Loucy (cell line): Measurements from ENCODE around the gene NADK.

Experiments used
- H2AFZ ChIP-seq: fragments of 200-600 bp; sonication (generic); 2 replicates; pipeline ENCODE4 v1.6.0; 2016; ENCODE audit warnings: antibody characterized with exemption, mild to moderate bottlenecking, low read length, moderate library complexity
- H3F3A ChIP-seq: fragments of 200-600 bp; 2 replicates; pipeline ENCODE4 v1.6.0; 2016; ENCODE audit warnings: antibody characterized with exemption, low read depth, mild to moderate bottlenecking
- H3K27me3 ChIP-seq: fragments of 200-600 bp; sonication (generic); 2 replicates; pipeline ENCODE4 v1.6.1; 2014; ENCODE audit warnings: low read length, mild to moderate bottlenecking; ENCODE audit not compliant: insufficient read depth, poor library complexity, severe bottlenecking
- H3K36me3 ChIP-seq: fragments of 200-600 bp; sonication (generic); 2 replicates; pipeline ENCODE4 v1.6.1; 2016; ENCODE audit warnings: low read length; ENCODE audit not compliant: insufficient read depth
- H3K4me1 ChIP-seq: fragments of 200-600 bp; sonication (generic); 2 replicates; pipeline ENCODE4 v1.5.1; 2014; ENCODE audit warnings: low read length, mild to moderate bottlenecking; ENCODE audit not compliant: insufficient read depth, poor library complexity, severe bottlenecking
- H3K4me2 ChIP-seq: fragments of 200-600 bp; sonication (generic); 2 replicates; pipeline ENCODE4 v1.6.0; 2014; ENCODE audit warnings: antibody characterized with exemption, low read length, low read depth, mild to moderate bottlenecking; ENCODE audit not compliant: poor library complexity, severe bottlenecking
- H3K4me3 ChIP-seq: fragments of 200-600 bp; sonication (generic); 2 replicates; pipeline ENCODE4 v1.5.1; 2014; ENCODE audit warnings: low read length, mild to moderate bottlenecking, mixed read lengths; ENCODE audit not compliant: poor library complexity, severe bottlenecking
- H3K79me2 ChIP-seq: fragments of 200-600 bp; sonication (generic); 2 replicates; pipeline ENCODE4 v1.6.1; 2014; ENCODE audit warnings: low read length; ENCODE audit not compliant: insufficient read depth
- H3K9ac ChIP-seq: fragments of 200-600 bp; sonication (generic); 2 replicates; pipeline ENCODE4 v1.6.0; 2014; ENCODE audit warnings: mild to moderate bottlenecking, low read depth, low read length, moderate library complexity; ENCODE audit not compliant: poor library complexity, severe bottlenecking
- H3K9me2 ChIP-seq: fragments of 200-600 bp; sonication (generic); replicated peaks from 2 replicates; pipeline ENCODE4 v1.6.1; 2016; ENCODE audit warnings: low read depth, low read length, mixed read lengths
- H3K9me3 ChIP-seq: fragments of 200-600 bp; sonication (generic); 2 replicates; pipeline ENCODE4 v1.6.1; 2014; ENCODE audit warnings: mild to moderate bottlenecking, antibody characterized with exemption, low read length, low read depth; ENCODE audit not compliant: insufficient read depth
- H4K20me1 ChIP-seq: fragments of 200-600 bp; sonication (generic); 2 replicates; pipeline ENCODE4 v1.6.0; 2014; ENCODE audit warnings: antibody characterized with exemption, low read length, mild to moderate bottlenecking; ENCODE audit not compliant: insufficient read depth, poor library complexity, severe bottlenecking
- EZH2phosphoT487 ChIP-seq: fragments of 200-600 bp; IDR thresholded peaks from 2 replicates; pipeline ENCODE4 v1.6.1; 2018; ENCODE audit warnings: antibody characterized with exemption, mild to moderate bottlenecking, moderate library complexity, borderline replicate concordance
- TF ChIP-seq, protein P1 (sequence below): fragments of 200-600 bp; sonication (generic); conservative IDR thresholded peaks from 2 replicates; pipeline ENCODE4 v1.5.1; 2014; ENCODE audit warnings: mild to moderate bottlenecking, antibody characterized with exemption, low read length

The NADK gene

DNA sequence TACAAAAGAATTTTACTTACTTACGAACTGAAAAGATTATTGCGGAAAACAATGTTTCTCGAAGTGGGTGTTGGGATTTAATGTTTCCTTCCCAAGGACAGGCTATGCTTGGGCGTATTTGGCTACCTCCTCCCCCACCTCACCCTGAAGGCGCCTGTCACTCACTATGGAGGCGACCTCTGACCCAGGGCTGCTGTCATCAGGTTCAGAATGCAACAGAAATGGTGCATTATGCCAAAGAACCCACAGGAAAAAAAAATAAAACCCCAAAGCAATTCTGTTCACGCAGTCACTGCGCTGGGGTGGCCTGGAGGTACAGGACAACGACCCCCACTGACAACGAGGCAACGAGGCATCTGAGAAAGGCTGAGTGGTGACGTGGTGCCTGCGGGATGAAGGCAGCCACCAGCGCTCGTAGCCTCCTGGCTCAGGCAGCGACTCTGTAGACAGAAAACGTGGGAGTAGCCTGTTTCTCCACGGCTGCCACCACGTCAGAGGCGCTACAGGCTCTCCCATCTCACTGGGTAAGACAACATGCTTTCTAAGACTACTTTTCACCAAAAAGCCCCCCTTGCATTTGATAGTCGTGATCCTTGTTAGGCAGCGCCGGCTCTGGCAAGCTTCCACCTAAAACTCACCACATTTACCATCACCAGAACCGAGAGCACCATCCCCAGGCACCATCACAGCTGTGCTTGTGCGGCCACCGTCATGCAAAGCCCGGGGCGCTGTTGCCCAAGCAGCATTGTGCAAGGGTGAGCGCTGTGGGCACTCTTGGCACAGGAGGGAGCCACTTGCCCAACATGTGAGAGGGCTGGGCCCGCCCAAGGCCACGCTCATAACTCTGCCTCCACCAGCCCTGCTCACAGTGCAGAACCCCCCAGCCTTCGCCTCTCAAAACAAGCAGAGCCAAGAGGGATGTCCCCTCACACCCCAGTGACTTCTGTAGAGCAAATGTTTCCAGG, 14.3 kb downstream of the NADK start:
- Histone ChIP-seq H3K9me3 (no peaks in the 10 kb centered on the region), H4K20me1 (no peaks in the 10 kb centered on the region), H3K4me1 (no peaks in the 10 kb centered on the region), H3K36me3 (peaks cover 39% of the 10 kb centered on the region; the same call in 1 of the 2 replicates), H3K27me3 (no peaks in the 10 kb centered on the region), H3K9me2 (no peaks in the 10 kb centered on the region), H3K79me2 (peaks cover 23% of the 10 kb centered on the region; the same call in 1 of the 2 replicates), H3F3A (no peaks in the 10 kb centered on the region), H3K9ac (no peak overlapping the region), H3K4me2 (no peak overlapping the region), H3K4me3 (no peak overlapping the region), H2AFZ (no peak overlapping the region)
- TF ChIP-seq, protein P1, sequence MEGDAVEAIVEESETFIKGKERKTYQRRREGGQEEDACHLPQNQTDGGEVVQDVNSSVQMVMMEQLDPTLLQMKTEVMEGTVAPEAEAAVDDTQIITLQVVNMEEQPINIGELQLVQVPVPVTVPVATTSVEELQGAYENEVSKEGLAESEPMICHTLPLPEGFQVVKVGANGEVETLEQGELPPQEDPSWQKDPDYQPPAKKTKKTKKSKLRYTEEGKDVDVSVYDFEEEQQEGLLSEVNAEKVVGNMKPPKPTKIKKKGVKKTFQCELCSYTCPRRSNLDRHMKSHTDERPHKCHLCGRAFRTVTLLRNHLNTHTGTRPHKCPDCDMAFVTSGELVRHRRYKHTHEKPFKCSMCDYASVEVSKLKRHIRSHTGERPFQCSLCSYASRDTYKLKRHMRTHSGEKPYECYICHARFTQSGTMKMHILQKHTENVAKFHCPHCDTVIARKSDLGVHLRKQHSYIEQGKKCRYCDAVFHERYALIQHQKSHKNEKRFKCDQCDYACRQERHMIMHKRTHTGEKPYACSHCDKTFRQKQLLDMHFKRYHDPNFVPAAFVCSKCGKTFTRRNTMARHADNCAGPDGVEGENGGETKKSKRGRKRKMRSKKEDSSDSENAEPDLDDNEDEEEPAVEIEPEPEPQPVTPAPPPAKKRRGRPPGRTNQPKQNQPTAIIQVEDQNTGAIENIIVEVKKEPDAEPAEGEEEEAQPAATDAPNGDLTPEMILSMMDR, result no peak
- TF ChIP-seq EZH2phosphoT487, result no peak

DNA sequence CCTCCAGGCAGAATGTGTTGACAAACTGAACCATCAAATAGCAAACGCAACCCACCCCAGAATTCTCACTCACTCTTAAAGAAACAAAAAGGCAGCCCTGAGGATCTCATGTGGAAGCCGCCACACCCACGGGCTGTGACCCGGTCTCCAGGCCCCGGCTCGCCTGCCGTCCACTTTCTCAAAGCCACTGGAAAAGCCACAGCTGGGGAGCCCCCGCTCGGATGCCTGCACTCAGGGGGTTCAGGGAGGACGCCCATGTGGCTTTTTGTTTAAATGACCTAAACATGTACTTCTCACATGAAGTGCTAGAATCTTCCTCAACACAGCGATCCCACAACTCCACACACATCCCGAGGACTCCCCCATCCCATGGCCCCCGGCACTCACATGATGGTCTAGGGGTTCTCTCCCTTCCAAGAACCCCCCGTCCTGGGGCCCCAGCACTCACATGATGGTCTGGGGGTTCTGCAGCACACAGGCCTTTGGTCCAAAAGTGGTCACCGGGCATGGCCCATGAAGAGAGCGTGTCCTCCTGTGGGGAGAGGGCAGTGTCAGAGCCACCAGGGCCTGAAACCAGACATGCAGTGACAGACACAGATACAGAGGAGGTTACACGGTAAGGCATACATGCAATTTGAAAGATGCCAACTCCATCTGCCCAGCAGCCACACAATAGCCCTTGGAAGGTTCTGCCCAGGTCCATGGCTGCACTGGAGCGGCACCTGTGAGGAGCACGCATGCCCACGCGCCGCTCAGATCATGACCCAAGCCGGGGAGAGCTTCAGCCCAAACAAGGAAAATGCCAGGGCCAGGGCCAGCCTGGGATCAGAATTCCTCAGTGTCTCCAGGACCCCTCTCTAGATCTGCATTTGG, 16.5 kb downstream of the NADK start:
- Histone ChIP-seq H3K9me2 (no peaks in the 10 kb centered on the region), H3K9ac (no peak overlapping the region), H3K79me2 (peaks cover 5% of the 10 kb centered on the region; the same call in 1 of the 2 replicates), H3K36me3 (peaks cover 40% of the 10 kb centered on the region; the same call in 1 of the 2 replicates), H3K4me2 (no peak overlapping the region), H3K4me3 (no peak overlapping the region), H3K9me3 (no peaks in the 10 kb centered on the region), H3F3A (no peaks in the 10 kb centered on the region), H3K4me1 (no peaks in the 10 kb centered on the region), H4K20me1 (no peaks in the 10 kb centered on the region), H2AFZ (no peak overlapping the region), H3K27me3 (no peaks in the 10 kb centered on the region)
- TF ChIP-seq, protein P1, result no peak
- no peak for TF ChIP-seq EZH2phosphoT487

DNA sequence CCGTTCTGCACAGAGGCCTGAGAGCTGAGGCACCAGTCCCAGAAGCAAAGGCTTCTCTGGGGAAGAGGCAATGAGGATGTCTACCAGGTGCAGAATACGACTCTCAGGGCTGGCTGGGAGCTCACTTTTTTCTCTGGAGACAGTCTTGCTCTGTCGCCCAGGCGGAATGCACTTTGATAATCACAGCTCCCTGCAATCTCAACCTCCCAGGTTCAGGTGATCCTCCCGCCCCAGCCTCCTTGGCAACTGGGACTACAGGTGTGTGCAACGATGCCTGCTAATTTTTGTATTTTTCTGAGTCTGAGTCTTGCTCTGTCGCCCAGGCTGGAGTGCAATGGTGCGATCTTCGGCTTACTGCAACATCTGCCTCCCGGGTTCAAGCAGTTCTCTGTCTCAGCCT, 17.6 kb downstream of the NADK start:
- no peaks in the 10 kb centered on the region for H3F3A ChIP-seq
- H3K79me2 ChIP-seq, result no peaks in the 10 kb centered on the region
- no peak for TF ChIP-seq EZH2phosphoT487
- TF ChIP-seq, protein P1, result no peak
- H3K9me2 ChIP-seq, result no peaks in the 10 kb centered on the region
- no peaks in the 10 kb centered on the region for H3K4me1 ChIP-seq
- peaks cover 50% of the 10 kb centered on the region; the same call in 1 of the 2 replicates for H3K36me3 ChIP-seq
- H3K4me2 ChIP-seq, result no peak overlapping the region
- no peaks in the 10 kb centered on the region for H3K9me3 ChIP-seq
- H3K4me3 ChIP-seq, result no peak overlapping the region
- H3K9ac ChIP-seq, result no peak overlapping the region
- H2AFZ ChIP-seq, result no peak overlapping the region
- H4K20me1 ChIP-seq, result no peaks in the 10 kb centered on the region
- H3K27me3 ChIP-seq, result no peaks in the 10 kb centered on the region
